Endothelial cell of umbilical vein (primary cell): Measurements from ENCODE around the gene THAP9. TPM values are rescaled to one million over a fixed set of nuclear protein-coding genes. Genes with fewer than 3 reads are reported as not detected.

Source experiments
- BruUV-seq: library from RNA; stranded (reverse); fragments of 400-500 nt; replicated peaks from 2 replicates; lab custom pipeline; 2021; lab: Mats Ljungman, UMichigan
- CTCF ChIA-PET: fragments of 300-600, 350-600 bp; sonication (Branson Sonifier 250); formaldehyde crosslinking; loops from one replicate; lab custom pipeline; 2021; ENCODE audit warnings: antibody characterized with exemption, inconsistent platforms; lab: Charles Lee
- POLR2A ChIA-PET: fragments of 300-600, 350-600 bp; sonication (Branson Sonifier 250); formaldehyde crosslinking; loops from one replicate; lab custom pipeline; 2021; ENCODE audit warnings: antibody characterized with exemption, inconsistent platforms; lab: Charles Lee
- DNase-seq: peaks from one replicate; pipeline ENCODE4 v3.0.0-alpha.2; 2011; ENCODE audit warnings: low read depth, low spot score
- FAIRE-seq: peaks from 2 replicates; lab custom pipeline; 2011; peaks lifted over from hg19 to GRCh38; lab: Jason Lieb, UNC
- H2AFZ ChIP-seq: 2 replicates; pipeline ENCODE4 v1.6.0; 2012; ENCODE audit warnings: low read depth, low read length, control low read depth, inconsistent platforms
- H3K27ac ChIP-seq: 2 replicates; pipeline ENCODE4 v1.5.1; 2011; ENCODE audit warnings: low read depth, mild to moderate bottlenecking, control low read depth, low read length, moderate library complexity; ENCODE audit not compliant: insufficient read depth
- H3K27me3 ChIP-seq, 2 experiments: 2 replicates each; pipeline versions ENCODE4 v1.6.0 to v1.6.1; 2011; ENCODE audit warnings: low read length in 2 of 2, mixed read lengths in 1 of 2; ENCODE audit not compliant: control insufficient read depth in 2 of 2, insufficient read depth in 2 of 2
- H3K36me3 ChIP-seq, 2 experiments: 2 replicates in 1 of 2; 3 replicates in 1 of 2; pipeline ENCODE4 v1.5.1; 2011; ENCODE audit warnings: low read length in 2 of 2, mild to moderate bottlenecking in 1 of 2, moderate library complexity in 1 of 2; ENCODE audit not compliant: control insufficient read depth in 2 of 2, insufficient read depth in 2 of 2; ENCODE audit errors: extremely low read depth in 1 of 2
- H3K4me1 ChIP-seq: 3 replicates; pipeline ENCODE4 v1.5.1; 2011; ENCODE audit warnings: mild to moderate bottlenecking, low read length; ENCODE audit not compliant: control insufficient read depth, insufficient read depth; ENCODE audit errors: extremely low read depth
- H3K4me2 ChIP-seq: 2 replicates; pipeline ENCODE4 v1.6.1; 2011; ENCODE audit warnings: low read length, control low read depth, mixed read lengths; ENCODE audit not compliant: insufficient read depth
- H3K4me3 ChIP-seq, 3 experiments: fragments of 200-600 bp in 1 of 3; sonication (generic), shearing (Covaris generic) in 1 of 3; replicated peaks in 1 of 3; 2 replicates each; pipeline ENCODE4 v1.5.1; 2011 to 2016; ENCODE audit warnings: control low read depth in 3 of 3, low read length in 3 of 3, mild to moderate bottlenecking in 2 of 3, inconsistent platforms in 1 of 3, low read depth in 1 of 3, moderate library complexity in 1 of 3; ENCODE audit not compliant: insufficient read depth in 1 of 3
- H3K79me2 ChIP-seq: 2 replicates; pipeline ENCODE4 v1.6.0; 2012; ENCODE audit warnings: low read length, inconsistent platforms; ENCODE audit not compliant: control insufficient read depth, insufficient read depth
- H3K9ac ChIP-seq: replicated peaks from 2 replicates; pipeline ENCODE3; 2011; ENCODE audit warnings: low read length, control low read depth; ENCODE audit not compliant: insufficient read depth; ENCODE audit errors: extremely low read depth
- H3K9me1 ChIP-seq: replicated peaks from 3 replicates; pipeline ENCODE4 v1.6.0; 2011; ENCODE audit warnings: mild to moderate bottlenecking, low read length; ENCODE audit not compliant: control insufficient read depth, insufficient read depth; ENCODE audit errors: extremely low read depth
- H3K9me3 ChIP-seq: replicated peaks from 2 replicates; pipeline ENCODE4 v1.5.1; 2012; ENCODE audit warnings: low read length, inconsistent platforms; ENCODE audit not compliant: control insufficient read depth, insufficient read depth
- H4K20me1 ChIP-seq: replicated peaks from 2 replicates; pipeline ENCODE3; 2011; ENCODE audit warnings: mild to moderate bottlenecking, low read length; ENCODE audit not compliant: control insufficient read depth, insufficient read depth; ENCODE audit errors: extremely low read depth
- EZH2 ChIP-seq: IDR thresholded peaks from 2 replicates; pipeline ENCODE4 v1.6.1; 2012; ENCODE audit warnings: borderline replicate concordance, low read depth, mild to moderate bottlenecking, moderate library complexity, low read length, inconsistent platforms; ENCODE audit not compliant: severe bottlenecking
- FOS ChIP-seq: IDR thresholded peaks from 2 replicates; pipeline ENCODE4 v1.6.1; 2011; ENCODE audit warnings: mild to moderate bottlenecking, low read length, moderate library complexity, borderline replicate concordance; ENCODE audit not compliant: insufficient read depth
- GATA2 ChIP-seq: IDR thresholded peaks from 2 replicates; pipeline ENCODE4 v1.7.0; 2011; ENCODE audit warnings: low read depth, mild to moderate bottlenecking, moderate library complexity, mixed read lengths, low read length; ENCODE audit not compliant: insufficient read length, insufficient read depth
- JUN ChIP-seq: IDR thresholded peaks from 2 replicates; pipeline ENCODE4 v1.6.1; 2011; ENCODE audit warnings: borderline replicate concordance, low read depth; ENCODE audit not compliant: insufficient read length, insufficient read depth
- MYC ChIP-seq: IDR thresholded peaks from one replicate; pipeline ENCODE4 v1.6.1; 2011; ENCODE audit warnings: mild to moderate bottlenecking, low read depth, low read length
- POLR2A ChIP-seq: IDR thresholded peaks from 2 replicates; pipeline ENCODE4 v1.6.1; 2012; ENCODE audit warnings: low read depth, mild to moderate bottlenecking, control low read depth, low read length
- POLR2AphosphoS5 ChIP-seq: IDR thresholded peaks from 2 replicates; pipeline ENCODE4 v1.6.1; 2012; ENCODE audit warnings: low read depth, mild to moderate bottlenecking, control low read depth, low read length, moderate library complexity; ENCODE audit not compliant: insufficient read depth
- dilution Hi-C: fragments of 300-500 bp; cut with MboI; formaldehyde crosslinking; loops from one replicate; pipeline ENCODE4 v1.15.0; 2019; ENCODE audit warnings: low sequenced_read_pairs; ENCODE audit not compliant: extremely low pct_ligation_motif_present
- intact Hi-C: fragments of 100-400 bp; cut with micrococcal nuclease; formaldehyde crosslinking; loops from one replicate; pipeline ENCODE4 v1.10.0; 2022
- polyA plus RNA-seq, 4 experiments: library from polyadenylated mRNA; depleted of rRNA in 3 of 4; stranded (reverse) in 3 of 4; unstranded in 1 of 4; fragments of >200 nt; gene quantifications; 2 replicates each; pipeline versions ENCODE4 v1.2.1 to v1.2.3, GENCODE V29; 2011 to 2012; ENCODE audit warnings: missing spikeins in 1 of 4
- total RNA-seq: library from RNA; stranded (reverse); gene quantifications from 2 replicates; pipeline ENCODE4 v1.2.3, GENCODE V29; 2021
- TF ChIP-seq, protein P1 (sequence below): IDR thresholded peaks from 2 replicates; pipeline ENCODE4 v1.6.1; 2011; ENCODE audit not compliant: insufficient read depth, insufficient read length
- TF ChIP-seq, protein P2 (sequence below), 2 donors: IDR thresholded peaks; 1 replicate in 1 of 2; 2 replicates in 1 of 2; pipeline ENCODE4 v1.5.1; 2011; ENCODE audit warnings: low read length in 2 of 2, mild to moderate bottlenecking in 2 of 2, moderate library complexity in 2 of 2, control low read depth in 1 of 2, inconsistent platforms in 1 of 2, low read depth in 1 of 2; ENCODE audit not compliant: insufficient read depth in 1 of 2; ENCODE audit errors: extremely low read depth in 1 of 2

THAP9 gene
- total and polyA plus RNA-seq, 2 donors (not counting 3 experiments of a cell fraction or from before 2014, with no cell fraction given): 0.86 to 1.7 TPM

DNA sequence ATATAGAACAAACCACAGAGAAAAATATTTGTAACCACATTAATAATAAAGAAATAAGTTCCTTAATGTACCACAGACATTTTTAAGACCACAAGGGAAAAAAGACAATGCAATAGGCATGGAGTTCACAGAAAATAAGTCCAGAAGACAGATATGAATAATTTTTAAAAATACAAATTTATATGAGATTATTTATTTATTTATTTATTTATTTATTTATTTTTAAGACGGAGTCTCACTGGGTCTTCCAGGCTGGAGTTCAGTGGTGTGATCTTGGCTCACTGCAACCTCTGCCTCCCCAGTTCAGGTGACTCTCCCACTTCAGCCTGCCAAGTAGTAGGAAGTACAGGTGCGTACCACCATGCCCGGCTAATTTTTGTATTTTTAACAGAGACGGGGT is 53.7 kb downstream of the THAP9 start:
- no peak overlapping the region for H3K9ac ChIP-seq
- H3K4me3 ChIP-seq: no peak overlapping the region
- no peaks in the 10 kb centered on the region for H3K9me3 ChIP-seq
- no peaks in the 10 kb centered on the region for H4K20me1 ChIP-seq
- H3K27ac ChIP-seq: no peak overlapping the region
- H3K79me2 ChIP-seq: no peaks in the 10 kb centered on the region
- no peak overlapping the region for H2AFZ ChIP-seq
- ChIA-PET POLR2A (no interaction called here), CTCF (no interaction called here)
- intact Hi-C loops: no loop called here
- no peak overlapping the region for H3K4me2 ChIP-seq
- BruUV-seq: no TSS peak
- TF ChIP-seq, protein P1, sequence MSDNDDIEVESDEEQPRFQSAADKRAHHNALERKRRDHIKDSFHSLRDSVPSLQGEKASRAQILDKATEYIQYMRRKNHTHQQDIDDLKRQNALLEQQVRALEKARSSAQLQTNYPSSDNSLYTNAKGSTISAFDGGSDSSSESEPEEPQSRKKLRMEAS: no peak
- no peak for TF ChIP-seq GATA2
- no peak for TF ChIP-seq POLR2A
- no peak for TF ChIP-seq FOS
- TF ChIP-seq, protein P2, sequence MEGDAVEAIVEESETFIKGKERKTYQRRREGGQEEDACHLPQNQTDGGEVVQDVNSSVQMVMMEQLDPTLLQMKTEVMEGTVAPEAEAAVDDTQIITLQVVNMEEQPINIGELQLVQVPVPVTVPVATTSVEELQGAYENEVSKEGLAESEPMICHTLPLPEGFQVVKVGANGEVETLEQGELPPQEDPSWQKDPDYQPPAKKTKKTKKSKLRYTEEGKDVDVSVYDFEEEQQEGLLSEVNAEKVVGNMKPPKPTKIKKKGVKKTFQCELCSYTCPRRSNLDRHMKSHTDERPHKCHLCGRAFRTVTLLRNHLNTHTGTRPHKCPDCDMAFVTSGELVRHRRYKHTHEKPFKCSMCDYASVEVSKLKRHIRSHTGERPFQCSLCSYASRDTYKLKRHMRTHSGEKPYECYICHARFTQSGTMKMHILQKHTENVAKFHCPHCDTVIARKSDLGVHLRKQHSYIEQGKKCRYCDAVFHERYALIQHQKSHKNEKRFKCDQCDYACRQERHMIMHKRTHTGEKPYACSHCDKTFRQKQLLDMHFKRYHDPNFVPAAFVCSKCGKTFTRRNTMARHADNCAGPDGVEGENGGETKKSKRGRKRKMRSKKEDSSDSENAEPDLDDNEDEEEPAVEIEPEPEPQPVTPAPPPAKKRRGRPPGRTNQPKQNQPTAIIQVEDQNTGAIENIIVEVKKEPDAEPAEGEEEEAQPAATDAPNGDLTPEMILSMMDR (IDR thresholded peaks at IDR 0.05; ENCODE audit: extremely low read depth in 1 of 2, insufficient read depth in 1 of 2, low read depth in 1 of 2, low read length in 2 of 2): no peak
- TF ChIP-seq MYC: no peak
- no peak for TF ChIP-seq EZH2
- no peak for TF ChIP-seq POLR2AphosphoS5
- no peak for TF ChIP-seq JUN
- dilution Hi-C loops: no loop called here
- no peaks in the 10 kb centered on the region for H3K36me3 ChIP-seq
- no peaks in the 10 kb centered on the region for H3K27me3 ChIP-seq
- no peaks in the 10 kb centered on the region for H3K9me1 ChIP-seq
- H3K4me1 ChIP-seq: no peaks in the 10 kb centered on the region
- no peak for DNase-seq
- no peak for FAIRE-seq
